Erythroblast (primary cell): ENCODE results near the gene SPRY2.

Experiments used
- GATA1 ChIP-seq: IDR thresholded peaks from 2 replicates; pipeline ENCODE4 v1.6.1; 2011; ENCODE audit warnings: low read depth, mild to moderate bottlenecking, control low read depth, low read length, moderate library complexity
- POLR2A ChIP-seq: IDR thresholded peaks from 2 replicates; pipeline ENCODE4 v1.6.1; 2011; ENCODE audit warnings: mild to moderate bottlenecking, low read length

GRCh38 chr13:80363890-80364503 lies 23.1 kb upstream of the SPRY2 start:
- TF ChIP-seq POLR2A (no peak), GATA1 (no peak)
